Transverse colon (tissue), 4 donors: Measurements from ENCODE around the gene SRRM3. TPM values are rescaled to one million over a fixed set of nuclear protein-coding genes. Genes with fewer than 3 reads are reported as not detected.

Source experiments
- DNase-seq: peaks from one replicate; pipeline ENCODE4 v3.0.0-alpha.2; 2019
- H3K27ac ChIP-seq, 4 donors: fragments of 200-600 bp; sonication (generic); 2 replicates each; pipeline ENCODE4 v1.5.1; 2016 to 2018; ENCODE audit warnings: inconsistent platforms in 4 of 4
- H3K27me3 ChIP-seq: fragments of 200-600 bp; sonication (generic); 2 replicates; pipeline ENCODE4 v1.5.1; 2017; ENCODE audit warnings: inconsistent platforms
- H3K36me3 ChIP-seq, 4 donors: fragments of 200-600 bp; sonication (generic); 2 replicates each; pipeline ENCODE4 v1.5.1; 2017 to 2019; ENCODE audit warnings: inconsistent platforms in 4 of 4
- H3K4me1 ChIP-seq, 4 donors: fragments of 200-600 bp; sonication (generic); 2 replicates each; pipeline ENCODE4 v1.5.1; 2017 to 2020; ENCODE audit warnings: inconsistent platforms in 4 of 4
- H3K4me3 ChIP-seq, 4 donors: fragments of 200-600 bp; sonication (generic); 1 replicate in 1 of 4; 2 replicates in 3 of 4; pipeline versions ENCODE4 v1.5.1 to v1.6.1; 2017 to 2019; ENCODE audit warnings: inconsistent platforms in 4 of 4
- H3K9me3 ChIP-seq, 2 donors: fragments of 200-600 bp; sonication (generic); 2 replicates each; pipeline ENCODE4 v1.5.1; 2017 to 2019; ENCODE audit warnings: inconsistent platforms in 2 of 2
- EP300 ChIP-seq: sonication (generic); formaldehyde crosslinking; IDR thresholded peaks from one replicate; pipeline ENCODE4 v1.6.1; 2017; ENCODE audit warnings: antibody characterized with exemption, low read depth
- POLR2A ChIP-seq: fragments of 450-650 bp; IDR thresholded peaks from one replicate; pipeline ENCODE4 v1.6.1; 2016; ENCODE audit warnings: antibody characterized with exemption, mild to moderate bottlenecking, moderate library complexity
- POLR2AphosphoS5 ChIP-seq, 3 donors: sonication (generic); formaldehyde crosslinking; IDR thresholded peaks; one replicate each; pipeline ENCODE4 v1.6.1; 2016; ENCODE audit warnings: antibody characterized with exemption in 3 of 3
- WGBS, 2 donors: methylation state at CpG; one replicate each; pipeline ENCODE4 v1.1.5; 2018; ENCODE audit warnings: low coverage in 1 of 2; 5-methylcytosine and 5-hydroxymethylcytosine counted together
- in situ Hi-C, 4 donors: fragments of 200-750 bp; cut with MboI; loops; one replicate each; pipeline versions ENCODE4 v1.15.0 to v1.15.1; 2017; ENCODE audit warnings: low sequenced_read_pairs in 3 of 4, low pct_ligation_motif_present in 1 of 4, low pct_unique_long_range_greater_than_20kb in 1 of 4
- intact Hi-C: fragments of 100-400 bp; cut with DNase I; formaldehyde crosslinking; loops from one replicate; pipeline ENCODE4 v1.15.1; 2023; ENCODE audit warnings: low total_unique reads
- total RNA-seq, 4 donors: library from RNA; depleted of rRNA; stranded (reverse); fragments of >200 nt; gene quantifications; one replicate each; pipeline ENCODE4 v1.1.0, GENCODE V29; 2016
- TF ChIP-seq, protein P1 (sequence below), 5 experiments: fragments of 200-600 bp in 3 of 5; fragments of 450-650 bp in 2 of 5; sonication (generic) in 3 of 5; IDR thresholded peaks; 1 replicate in 2 of 5; 2 replicates in 3 of 5; pipeline ENCODE4 v1.5.1; 2016 to 2017; ENCODE audit warnings: antibody characterized with exemption in 5 of 5, inconsistent platforms in 3 of 5, mild to moderate bottlenecking in 2 of 5, moderate library complexity in 1 of 5

Gene SRRM3
- total RNA-seq, 4 donors from 2014 or later = 0.82 to 1.4 (median 1.1) TPM; not detected in 1

DNA sequence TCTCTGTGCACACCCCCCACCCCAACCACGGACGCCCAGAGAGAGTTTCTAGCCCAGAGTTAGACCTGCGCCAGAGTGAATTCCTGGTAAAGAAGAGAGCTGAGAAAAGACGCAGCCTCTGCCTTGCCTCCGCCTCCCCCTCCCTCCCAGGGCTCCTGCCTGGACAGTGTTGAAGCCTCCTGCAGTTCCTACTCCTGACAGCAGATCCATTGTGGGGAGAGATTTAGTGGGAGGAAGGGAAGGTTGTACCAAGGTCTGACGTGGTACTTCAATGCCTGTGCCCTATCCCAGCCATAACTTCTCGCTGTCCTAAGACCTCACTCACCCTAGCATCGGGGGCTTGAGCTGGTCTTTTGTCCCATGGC lies 952 bp downstream of the SRRM3 start:
- no peak for DNase-seq
- intact Hi-C loops = no loop called here
- H3K4me1 ChIP-seq = peaks cover 0 to 3% (median 3%) of the 10 kb centered on the region in 4 donors
- H3K9me3 ChIP-seq = no peaks in the 10 kb centered on the region
- no peaks in the 10 kb centered on the region for H3K36me3 ChIP-seq
- peaks cover 29% of the 10 kb centered on the region for H3K27me3 ChIP-seq
- in situ Hi-C loops = no loop called here
- no peak overlapping the region for H3K4me3 ChIP-seq
- TF ChIP-seq POLR2AphosphoS5 (IDR thresholded peaks at IDR 0.05) = no peak
- no peak for TF ChIP-seq POLR2A
- no peak for TF ChIP-seq EP300
- TF ChIP-seq, protein P1, sequence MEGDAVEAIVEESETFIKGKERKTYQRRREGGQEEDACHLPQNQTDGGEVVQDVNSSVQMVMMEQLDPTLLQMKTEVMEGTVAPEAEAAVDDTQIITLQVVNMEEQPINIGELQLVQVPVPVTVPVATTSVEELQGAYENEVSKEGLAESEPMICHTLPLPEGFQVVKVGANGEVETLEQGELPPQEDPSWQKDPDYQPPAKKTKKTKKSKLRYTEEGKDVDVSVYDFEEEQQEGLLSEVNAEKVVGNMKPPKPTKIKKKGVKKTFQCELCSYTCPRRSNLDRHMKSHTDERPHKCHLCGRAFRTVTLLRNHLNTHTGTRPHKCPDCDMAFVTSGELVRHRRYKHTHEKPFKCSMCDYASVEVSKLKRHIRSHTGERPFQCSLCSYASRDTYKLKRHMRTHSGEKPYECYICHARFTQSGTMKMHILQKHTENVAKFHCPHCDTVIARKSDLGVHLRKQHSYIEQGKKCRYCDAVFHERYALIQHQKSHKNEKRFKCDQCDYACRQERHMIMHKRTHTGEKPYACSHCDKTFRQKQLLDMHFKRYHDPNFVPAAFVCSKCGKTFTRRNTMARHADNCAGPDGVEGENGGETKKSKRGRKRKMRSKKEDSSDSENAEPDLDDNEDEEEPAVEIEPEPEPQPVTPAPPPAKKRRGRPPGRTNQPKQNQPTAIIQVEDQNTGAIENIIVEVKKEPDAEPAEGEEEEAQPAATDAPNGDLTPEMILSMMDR (IDR thresholded peaks at IDR 0.05) = no peak
- 46% methylated on average over 8 of the region's 8 CpGs; no CpG with 5 or more reads in 1 of the 2 donors for WGBS, 2 donors
- H3K27ac ChIP-seq = no peak overlapping the region

DNA sequence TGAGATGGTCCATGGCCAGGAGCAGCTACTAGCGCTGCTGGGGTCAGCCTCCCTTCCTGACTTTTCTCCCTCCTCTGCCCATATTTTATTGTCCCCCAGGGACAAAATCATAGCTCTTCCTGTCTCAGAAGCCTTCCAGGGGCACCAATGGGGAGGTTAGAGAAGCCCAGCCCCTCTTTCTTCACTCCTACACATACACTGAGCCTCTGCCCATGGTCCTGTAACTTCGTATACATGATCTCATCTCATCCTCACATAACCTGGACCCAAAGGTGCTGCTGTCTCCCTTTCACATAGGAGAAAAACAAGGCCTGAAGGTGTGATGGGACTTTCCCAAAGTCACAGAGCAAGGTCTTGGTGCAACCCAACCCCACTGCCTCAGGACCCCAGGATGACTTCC lies 2.5 kb downstream of the SRRM3 start:
- Histone ChIP-seq H3K9me3 (no peaks in the 10 kb centered on the region), H3K27ac (no peak overlapping the region), H3K4me3 (no peak overlapping the region), H3K4me1 (peaks cover 0 to 3% (median 3%) of the 10 kb centered on the region in 4 donors), H3K27me3 (peaks cover 29% of the 10 kb centered on the region), H3K36me3 (no peaks in the 10 kb centered on the region)
- in situ Hi-C loops (no loop called here), intact Hi-C loops (no loop called here)
- DNase-seq = no peak
- TF ChIP-seq POLR2AphosphoS5 (IDR thresholded peaks at IDR 0.05) (no peak), POLR2A (no peak), EP300 (no peak)
- TF ChIP-seq, protein P1 (IDR thresholded peaks at IDR 0.05) = no peak
- 62 to 89% methylated on average over 1 to 2 of the region's 2 CpGs for WGBS, 2 donors

DNA sequence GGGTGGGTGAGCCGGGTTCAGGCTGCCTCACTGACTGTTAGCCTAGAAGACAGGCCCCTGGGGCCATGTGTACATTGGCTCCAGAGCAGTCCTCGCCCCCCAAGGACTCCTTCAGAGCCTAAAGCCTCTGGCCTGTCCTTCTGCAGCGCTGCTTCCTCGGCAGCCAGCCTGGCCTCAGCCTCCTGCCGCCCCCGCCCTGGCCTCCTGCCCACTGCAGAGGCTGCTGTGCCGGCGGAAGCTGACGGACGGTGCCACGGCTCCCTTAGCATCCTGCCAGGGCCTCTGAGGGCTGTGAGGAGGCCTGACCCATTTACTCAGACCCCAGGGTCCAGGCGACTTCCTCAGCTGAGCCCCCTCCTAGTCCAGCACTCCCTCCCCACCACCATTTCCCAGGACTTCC lies 4.9 kb downstream of the SRRM3 start:
- intact Hi-C loops = no loop called here
- in situ Hi-C loops = no loop called here
- Histone ChIP-seq H3K36me3 (no peaks in the 10 kb centered on the region), H3K27me3 (peaks cover 8% of the 10 kb centered on the region), H3K4me1 (peaks cover 0 to 3% (median 3%) of the 10 kb centered on the region in 4 donors), H3K4me3 (no peak overlapping the region), H3K27ac (no peak overlapping the region), H3K9me3 (no peaks in the 10 kb centered on the region)
- 51% methylated on average over 12 of the region's 12 CpGs; no CpG with 5 or more reads in 1 of the 2 donors for WGBS, 2 donors
- DNase-seq = no peak
- TF ChIP-seq, protein P1 (IDR thresholded peaks at IDR 0.05) = no peak
- TF ChIP-seq EP300 = no peak
- TF ChIP-seq POLR2AphosphoS5 (IDR thresholded peaks at IDR 0.05) = no peak
- TF ChIP-seq POLR2A = no peak

DNA sequence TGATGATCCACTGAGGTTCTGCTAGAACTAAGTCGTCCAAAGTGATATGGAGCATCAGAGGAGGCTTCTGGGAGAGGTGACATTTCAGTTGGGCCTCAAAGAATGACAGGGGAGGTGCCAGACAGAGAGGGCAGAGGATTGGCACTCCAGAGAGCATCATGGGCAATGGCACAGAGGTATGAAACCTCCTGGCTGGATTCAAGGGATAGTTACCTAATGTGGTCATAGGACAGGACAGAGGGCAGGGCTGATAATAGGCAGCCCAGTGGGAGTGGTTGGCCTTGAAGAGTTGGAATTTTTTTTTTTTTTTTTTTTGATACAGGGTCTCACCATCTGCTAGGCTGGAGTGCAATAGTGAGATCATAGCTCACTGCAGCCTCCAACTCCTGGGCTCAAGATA lies 7.6 kb downstream of the SRRM3 start:
- TF ChIP-seq EP300 (no peak), POLR2AphosphoS5 (IDR thresholded peaks at IDR 0.05) (no peak), POLR2A (no peak)
- TF ChIP-seq, protein P1 (IDR thresholded peaks at IDR 0.05) = no peak
- no peak for DNase-seq
- Histone ChIP-seq H3K27ac (no peak overlapping the region), H3K9me3 (no peaks in the 10 kb centered on the region), H3K4me3 (no peak overlapping the region), H3K36me3 (no peaks in the 10 kb centered on the region), H3K4me1 (no peaks in the 10 kb centered on the region), H3K27me3 (peaks cover 10% of the 10 kb centered on the region)
- intact Hi-C loops (no loop called here), in situ Hi-C loops (no loop called here)
- 29 to 63% methylated on average over 1 of the region's 1 CpG for WGBS, 2 donors
